LNCaP clone FGC (cell line): ENCODE data around the gene GLIPR2.
"Not testable (repeated sequence)": the region's sequence is repeated elsewhere in the genome, so short reads cannot be mapped to it uniquely, and the experiment has no call there.

Experiments
- DNase-seq: peaks from one replicate; pipeline ENCODE4 v3.0.0-alpha.2; 2011; ENCODE audit warnings: low read depth
- H3K4me3 ChIP-seq: 2 replicates; pipeline ENCODE4 v1.5.1; 2011; ENCODE audit warnings: mild to moderate bottlenecking, low read depth, low read length, control low read depth
- TF ChIP-seq, protein P1 (sequence below): IDR thresholded peaks from 2 replicates; pipeline ENCODE4 v1.5.1; 2012; ENCODE audit warnings: mild to moderate bottlenecking; ENCODE audit not compliant: control insufficient read depth, insufficient read depth; ENCODE audit errors: extremely low read depth

The GLIPR2 gene, protein sequence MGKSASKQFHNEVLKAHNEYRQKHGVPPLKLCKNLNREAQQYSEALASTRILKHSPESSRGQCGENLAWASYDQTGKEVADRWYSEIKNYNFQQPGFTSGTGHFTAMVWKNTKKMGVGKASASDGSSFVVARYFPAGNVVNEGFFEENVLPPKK

DNA sequence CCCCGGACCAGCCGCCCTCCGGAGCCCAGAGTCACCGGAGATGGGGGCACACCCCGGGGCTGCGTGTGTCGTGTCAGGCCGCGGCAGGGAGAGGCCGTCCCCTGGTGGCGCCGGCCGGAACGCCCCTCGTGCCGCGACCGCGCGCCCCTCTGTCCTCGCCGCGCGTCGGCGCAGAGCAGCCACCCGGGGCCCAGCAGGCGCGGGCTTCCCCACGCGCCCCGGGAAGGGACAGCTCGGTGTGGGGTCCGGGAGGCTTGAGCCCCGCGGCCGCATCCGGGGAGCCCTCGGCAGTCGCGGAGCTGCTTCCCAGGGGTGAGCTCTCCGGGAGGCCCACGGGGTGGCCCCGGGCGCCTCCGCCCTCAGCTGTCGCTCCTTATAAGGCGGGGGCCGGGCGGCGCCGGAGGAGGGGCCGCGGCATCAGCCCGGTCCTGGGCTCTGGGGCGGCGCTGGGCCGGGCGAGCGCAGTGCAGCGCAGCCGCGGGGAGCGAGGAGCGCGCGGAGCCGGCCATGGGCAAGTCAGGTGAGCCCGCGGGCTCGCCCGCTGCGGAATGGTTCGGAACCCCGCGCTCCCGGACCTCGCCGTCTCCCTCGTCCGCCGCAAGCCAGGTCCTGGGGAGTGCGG, at the start of gene GLIPR2:
Gene GLIPR2 (plus strand): TSS at position 462 of the 622 bp plus-strand sequence. CDS start 46 bp downstream, at position 508.
- peak; percentile 8 for DNase-seq
- H3K4me3 ChIP-seq = peak within 1 kb of the TSS; percentile 59
- TF ChIP-seq, protein P1, sequence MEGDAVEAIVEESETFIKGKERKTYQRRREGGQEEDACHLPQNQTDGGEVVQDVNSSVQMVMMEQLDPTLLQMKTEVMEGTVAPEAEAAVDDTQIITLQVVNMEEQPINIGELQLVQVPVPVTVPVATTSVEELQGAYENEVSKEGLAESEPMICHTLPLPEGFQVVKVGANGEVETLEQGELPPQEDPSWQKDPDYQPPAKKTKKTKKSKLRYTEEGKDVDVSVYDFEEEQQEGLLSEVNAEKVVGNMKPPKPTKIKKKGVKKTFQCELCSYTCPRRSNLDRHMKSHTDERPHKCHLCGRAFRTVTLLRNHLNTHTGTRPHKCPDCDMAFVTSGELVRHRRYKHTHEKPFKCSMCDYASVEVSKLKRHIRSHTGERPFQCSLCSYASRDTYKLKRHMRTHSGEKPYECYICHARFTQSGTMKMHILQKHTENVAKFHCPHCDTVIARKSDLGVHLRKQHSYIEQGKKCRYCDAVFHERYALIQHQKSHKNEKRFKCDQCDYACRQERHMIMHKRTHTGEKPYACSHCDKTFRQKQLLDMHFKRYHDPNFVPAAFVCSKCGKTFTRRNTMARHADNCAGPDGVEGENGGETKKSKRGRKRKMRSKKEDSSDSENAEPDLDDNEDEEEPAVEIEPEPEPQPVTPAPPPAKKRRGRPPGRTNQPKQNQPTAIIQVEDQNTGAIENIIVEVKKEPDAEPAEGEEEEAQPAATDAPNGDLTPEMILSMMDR = peak; percentile 21; the same call in 1 of the 2 replicates

DNA sequence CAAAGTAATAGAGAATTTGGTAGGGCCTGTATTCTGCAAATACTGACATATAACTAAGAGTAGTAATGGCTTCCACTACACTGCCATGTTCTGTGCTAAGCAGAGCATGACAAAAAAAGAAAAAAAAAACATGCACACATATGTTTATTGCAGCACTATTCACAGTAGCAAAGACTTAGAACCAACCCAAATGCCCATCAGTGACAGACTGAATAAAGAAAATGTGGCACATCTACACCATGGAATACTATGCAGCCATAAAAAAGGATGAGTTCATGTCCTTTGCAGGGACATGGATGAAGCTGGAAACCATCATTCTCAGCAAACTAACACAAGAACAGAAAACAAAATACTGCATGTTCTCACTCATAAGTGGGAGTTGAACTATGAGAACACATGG, 49.5 kb upstream of the GLIPR2 start:
- H3K4me3 ChIP-seq, DNase-seq: not testable (repeated sequence)

DNA sequence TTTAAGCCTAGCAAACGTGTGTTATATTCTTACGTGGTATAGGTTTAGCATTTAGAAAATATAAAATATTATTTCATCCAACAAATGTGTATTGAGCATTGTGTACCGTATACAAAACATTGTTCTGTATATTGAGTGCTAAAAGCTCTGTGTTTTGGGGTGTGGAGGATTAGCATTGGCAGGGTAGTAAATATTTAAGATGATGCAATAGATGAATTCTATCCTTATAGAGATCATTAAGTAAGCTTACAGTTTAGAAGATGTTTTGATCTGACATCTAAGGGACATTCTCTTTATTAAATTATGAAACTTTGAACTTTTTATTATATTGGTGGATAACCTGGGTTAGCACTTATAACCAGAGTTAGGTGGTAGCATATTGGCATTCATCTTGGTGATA, 48.5 kb upstream of the GLIPR2 start:
- no peak for DNase-seq
- H3K4me3 ChIP-seq = no peak overlapping the region
- TF ChIP-seq, protein P1 = no peak

DNA sequence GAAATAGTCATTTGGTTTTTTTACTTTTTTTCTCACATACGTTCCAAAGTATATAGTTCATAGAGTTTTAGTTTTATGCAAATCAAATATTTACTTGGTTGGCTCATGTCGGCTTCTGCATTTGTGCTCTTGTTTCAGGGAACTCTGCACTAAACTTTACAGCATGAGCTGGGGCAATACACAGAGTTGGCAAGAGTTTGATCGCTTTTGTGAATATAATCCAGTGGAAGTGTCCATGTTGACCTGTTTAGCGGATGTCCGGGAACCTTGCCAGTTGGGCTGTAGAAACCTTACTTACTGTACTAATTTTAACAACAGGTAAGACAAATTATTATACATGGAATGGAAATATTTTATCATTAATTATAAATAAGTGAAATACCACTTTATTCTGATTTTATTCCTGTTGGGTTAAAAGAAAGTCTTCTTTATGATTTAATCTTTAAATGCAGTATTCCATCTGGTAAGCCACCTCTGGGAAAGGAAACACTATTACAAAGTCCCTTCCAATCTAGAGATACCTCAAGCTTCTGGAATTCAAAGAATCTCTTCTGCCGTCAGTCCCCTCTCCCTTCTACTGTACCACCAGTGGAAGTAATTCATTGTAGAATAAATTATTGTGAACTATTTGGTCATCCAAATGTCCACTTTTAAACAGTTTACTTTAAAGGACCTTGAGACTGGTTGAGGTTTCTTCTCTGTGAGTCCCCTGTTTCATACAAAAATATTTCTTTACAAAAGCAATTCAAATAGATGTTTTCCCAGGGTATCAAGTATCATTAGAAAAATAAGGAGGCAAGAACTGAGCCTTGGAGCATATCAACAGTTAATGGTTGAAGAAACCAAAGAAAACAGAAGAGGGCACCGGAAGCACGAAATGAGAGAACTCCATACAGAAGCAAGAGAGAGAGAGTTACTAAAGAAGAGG, 45.2 kb upstream of the GLIPR2 start:
- H3K4me3 ChIP-seq = no peak overlapping the region
- DNase-seq = peak; percentile 95

DNA sequence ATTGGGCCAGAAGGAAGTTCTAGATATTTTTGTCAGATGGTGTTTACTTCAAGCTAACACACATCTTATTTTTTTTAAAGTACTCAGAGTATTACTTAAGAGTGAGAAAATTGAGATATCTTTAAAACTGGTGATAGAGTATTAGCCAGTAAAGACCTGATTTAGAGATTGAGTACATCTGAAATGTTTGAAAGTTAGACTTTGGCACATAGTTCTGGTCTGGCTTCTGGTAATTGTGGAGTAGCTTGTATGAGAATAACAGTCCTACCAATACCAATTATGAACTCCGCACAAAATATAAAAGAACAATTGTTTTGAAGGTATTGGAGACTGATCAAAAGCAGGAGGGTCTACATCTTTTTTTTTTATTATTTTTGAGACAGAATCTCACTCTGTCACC, 44.5 kb upstream of the GLIPR2 start:
- no peak overlapping the region for H3K4me3 ChIP-seq
- DNase-seq = no peak
- TF ChIP-seq, protein P1 = no peak

More for the DNA sequence above, 45.2 kb upstream of the GLIPR2 start:
- TF ChIP-seq, protein P1 = peak; percentile 40

DNA sequence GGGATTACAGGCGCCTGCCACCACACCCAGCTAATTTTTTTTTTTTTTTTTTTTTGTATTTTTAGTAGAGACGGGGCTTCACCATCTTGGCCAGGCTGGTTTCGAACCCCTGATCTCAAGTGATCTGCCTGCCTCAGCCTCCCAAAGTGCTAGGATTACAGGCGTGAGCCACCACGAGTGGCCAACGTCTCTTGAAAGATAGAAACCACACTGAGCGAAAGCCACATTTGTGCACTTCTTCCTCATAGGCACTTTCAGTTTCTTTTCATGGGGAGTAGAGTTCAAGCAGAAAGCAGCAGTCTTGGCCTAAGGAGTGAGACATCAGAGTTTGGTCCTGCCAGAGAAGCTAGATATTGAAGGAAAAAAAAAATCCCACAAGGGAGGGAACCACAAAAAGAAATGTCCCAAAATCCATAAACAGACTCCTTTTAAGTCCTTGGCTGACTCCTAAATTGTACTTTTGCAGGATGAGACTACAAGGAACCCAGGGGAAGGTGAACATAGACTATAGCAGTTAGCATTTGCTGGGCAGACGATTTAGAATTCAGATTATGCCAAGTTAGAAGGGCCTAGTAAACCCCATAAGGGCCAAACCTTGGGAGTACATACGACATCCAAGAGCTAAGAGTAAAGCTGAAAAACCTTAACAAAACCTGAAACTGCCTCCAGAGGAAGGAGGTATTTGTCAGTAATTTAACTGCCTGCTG, 43.9 kb upstream of the GLIPR2 start:
- TF ChIP-seq, protein P1 = no peak
- no peak overlapping the region for H3K4me3 ChIP-seq
- DNase-seq = no peak
